NCI-H146 treated with DMSO at 0.1 percent for 48 hours (cell line): ENCODE data around the gene SEMG2.

Experiments
- DNase-seq: peaks from one replicate; lab custom pipeline; 2025; ENCODE audit not compliant: unreplicated experiment; lab: John Stamatoyannopoulos, UW

SEMG2 gene, protein sequence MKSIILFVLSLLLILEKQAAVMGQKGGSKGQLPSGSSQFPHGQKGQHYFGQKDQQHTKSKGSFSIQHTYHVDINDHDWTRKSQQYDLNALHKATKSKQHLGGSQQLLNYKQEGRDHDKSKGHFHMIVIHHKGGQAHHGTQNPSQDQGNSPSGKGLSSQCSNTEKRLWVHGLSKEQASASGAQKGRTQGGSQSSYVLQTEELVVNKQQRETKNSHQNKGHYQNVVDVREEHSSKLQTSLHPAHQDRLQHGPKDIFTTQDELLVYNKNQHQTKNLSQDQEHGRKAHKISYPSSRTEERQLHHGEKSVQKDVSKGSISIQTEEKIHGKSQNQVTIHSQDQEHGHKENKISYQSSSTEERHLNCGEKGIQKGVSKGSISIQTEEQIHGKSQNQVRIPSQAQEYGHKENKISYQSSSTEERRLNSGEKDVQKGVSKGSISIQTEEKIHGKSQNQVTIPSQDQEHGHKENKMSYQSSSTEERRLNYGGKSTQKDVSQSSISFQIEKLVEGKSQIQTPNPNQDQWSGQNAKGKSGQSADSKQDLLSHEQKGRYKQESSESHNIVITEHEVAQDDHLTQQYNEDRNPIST

DNA sequence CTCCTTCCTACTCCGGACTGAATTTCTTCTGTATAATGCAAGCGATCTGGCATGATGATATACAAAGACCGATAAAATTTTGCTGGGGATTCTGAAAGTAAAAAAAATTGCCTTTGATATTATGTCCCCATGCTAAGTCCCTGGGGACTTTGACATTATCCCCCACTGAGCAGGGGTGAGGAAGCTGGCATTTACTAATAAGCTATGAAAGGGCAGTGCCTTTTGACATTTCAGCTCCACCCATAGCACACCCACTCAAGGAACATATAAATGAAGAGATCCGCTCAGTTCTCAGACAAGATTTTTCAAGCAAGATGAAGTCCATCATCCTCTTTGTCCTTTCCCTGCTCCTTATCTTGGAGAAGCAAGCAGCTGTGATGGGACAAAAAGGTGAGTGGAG lies at the start of gene SEMG2:
Gene SEMG2 (plus strand): TSS at position 298 of the 400 bp plus-strand sequence. CDS start 17 bp downstream, at position 315.
- DNase-seq = no peak

DNA sequence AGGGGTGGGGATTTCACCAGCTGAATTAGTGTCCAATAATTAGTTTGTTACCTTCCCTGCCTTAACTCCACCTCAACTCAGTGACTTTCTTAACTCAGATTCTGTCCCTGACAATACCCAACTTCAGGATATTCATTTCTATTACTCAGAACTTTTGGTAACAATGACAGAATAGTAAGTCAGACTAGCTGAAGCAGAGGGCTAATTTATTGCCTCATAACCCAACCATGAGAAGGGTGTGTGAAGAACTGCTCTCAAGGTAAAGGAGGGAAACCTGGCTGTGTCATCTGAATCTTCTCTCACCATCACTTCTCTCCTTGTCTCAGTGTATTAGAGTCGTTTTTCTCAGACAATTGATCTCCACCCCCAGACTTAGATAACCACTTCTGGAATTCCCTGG lies 47.7 kb upstream of the SEMG2 start:
- DNase-seq = no peak

DNA sequence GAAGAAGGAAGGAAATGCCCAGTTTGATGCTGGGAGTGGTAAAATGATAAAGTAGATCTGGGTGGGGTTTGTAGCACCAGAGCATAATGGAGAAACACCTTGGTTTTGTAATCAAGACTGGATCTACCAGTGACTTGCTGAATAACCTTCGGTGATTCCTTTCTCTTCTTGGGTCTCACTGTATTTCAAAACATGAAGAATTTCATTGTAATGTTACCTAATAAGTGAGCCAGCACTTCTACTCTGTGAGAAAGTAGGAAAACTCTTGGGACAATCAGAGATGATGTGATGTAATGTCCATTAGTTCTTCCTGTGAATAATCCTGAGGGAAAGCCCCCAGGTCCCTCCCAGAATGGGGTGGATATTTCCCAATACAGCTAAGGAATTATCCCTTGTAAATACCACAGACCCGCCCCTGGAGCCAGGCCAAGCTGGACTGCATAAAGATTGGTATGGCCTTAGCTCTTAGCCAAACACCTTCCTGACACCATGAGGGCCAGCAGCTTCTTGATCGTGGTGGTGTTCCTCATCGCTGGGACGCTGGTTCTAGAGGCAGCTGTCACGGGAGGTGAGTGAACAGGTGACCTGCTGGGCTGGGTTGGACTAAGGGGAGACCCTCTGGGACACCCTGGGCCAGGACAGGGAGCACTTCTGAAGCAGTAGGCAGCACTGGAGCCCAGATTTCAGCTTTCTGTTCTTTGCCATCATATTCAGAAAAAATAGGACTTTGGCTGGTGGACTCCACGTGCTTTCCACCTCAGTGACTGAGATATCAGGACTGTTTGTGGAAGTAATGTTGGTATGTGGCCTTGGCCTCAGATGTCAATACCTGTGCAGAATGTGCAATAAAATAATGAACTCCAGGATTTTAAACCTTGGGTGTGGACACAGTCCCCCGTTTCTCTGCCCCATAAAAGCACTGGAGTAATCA lies 46.5 kb upstream of the SEMG2 start, which contains the start of gene PI3:
Gene PI3 (plus strand): TSS at position 469 of the 931 bp plus-strand sequence. CDS start 21 bp downstream, at position 490.
- no peak for DNase-seq

DNA sequence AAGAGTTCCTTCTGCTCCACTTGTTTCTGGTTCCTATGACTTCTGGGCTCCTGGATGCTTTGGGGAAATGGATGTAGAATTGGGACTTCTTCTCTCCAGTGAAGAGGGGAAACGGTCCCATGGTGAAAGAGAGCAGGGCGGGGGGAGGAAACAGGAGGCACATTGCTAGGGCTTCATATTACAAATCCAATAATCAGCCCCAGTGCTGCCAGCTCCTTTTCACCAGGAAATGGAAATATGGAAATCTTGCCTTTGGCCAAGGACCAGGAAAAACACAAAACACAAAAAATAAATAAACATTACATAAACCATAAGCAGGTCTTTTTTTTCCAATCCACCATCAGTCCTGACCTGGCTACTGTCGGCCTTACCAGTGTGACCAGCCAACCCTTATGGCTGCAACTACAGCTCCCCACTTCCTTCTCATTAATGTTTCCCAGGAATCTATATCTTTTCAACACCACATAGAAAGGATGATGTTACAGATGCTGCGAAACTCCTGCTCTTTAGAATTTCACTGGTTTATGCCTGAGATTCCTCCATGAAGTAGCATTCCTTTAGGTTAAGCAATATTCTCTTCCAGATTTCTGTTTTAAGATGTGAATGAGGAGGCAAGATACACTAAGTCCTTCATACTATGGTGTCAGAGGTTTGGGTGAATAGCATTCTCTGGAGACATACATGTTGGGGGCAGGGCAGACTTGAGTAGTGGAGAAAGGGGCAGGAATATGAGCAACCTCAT lies 44.5 kb upstream of the SEMG2 start:
- no peak for DNase-seq

DNA sequence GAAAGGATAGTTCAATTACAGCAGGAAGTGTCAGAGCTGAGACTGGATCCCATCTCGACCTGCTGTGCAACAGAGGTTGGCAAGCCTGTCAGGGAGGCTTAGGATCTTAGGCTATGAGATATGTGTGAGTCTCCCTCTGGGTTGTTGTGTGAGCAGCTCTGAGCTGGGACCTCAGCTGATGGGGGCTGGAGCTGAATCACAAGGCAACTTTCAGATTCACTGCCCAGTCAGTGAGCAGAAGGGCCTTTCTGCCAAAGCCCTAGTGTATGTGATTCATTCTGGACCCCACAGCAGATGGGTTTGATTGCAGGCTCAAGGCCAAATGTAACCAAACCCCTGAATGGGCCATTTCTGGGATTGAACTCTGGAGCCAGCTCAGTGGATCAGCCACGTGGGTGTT lies 42.0 kb upstream of the SEMG2 start:
- DNase-seq = no peak

DNA sequence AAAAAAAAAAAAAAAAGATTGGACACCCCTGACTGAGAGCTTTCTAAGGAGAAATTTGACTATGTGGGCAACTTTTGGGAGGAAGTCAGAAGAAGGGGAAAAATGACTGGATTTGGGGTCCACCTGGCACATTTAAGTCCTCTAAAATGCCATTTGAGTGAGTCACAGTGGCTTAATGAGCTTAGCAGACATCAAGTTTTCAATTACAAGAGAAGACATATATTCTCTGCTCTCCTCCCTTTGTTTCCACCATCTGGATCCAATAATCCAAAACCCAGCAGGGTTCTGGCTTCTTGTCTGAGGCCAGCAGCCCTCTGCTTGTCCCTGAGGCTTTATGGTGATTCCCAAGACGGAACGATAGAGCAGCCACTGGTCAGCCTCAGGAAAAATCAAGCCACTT lies 39.5 kb upstream of the SEMG2 start:
- DNase-seq = no peak

DNA sequence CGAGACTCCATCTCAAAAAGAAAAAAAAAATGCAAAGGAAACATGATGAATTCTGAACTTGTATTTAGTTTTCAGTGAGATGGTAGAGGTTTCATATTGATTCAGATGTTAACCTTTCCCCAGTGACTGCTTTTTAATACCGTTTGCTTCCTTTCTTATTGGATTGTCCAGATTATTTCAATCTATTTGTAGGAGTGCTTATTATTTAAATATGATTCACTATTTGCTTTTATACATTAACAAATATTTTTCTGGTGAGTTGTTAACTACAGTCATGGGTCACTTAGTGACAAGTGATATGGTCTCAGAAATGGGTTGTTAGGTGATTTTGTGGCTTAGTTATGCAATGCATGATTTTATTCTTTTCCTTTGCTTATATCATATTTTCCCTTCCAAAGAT lies 38.1 kb upstream of the SEMG2 start:
- DNase-seq = no peak

DNA sequence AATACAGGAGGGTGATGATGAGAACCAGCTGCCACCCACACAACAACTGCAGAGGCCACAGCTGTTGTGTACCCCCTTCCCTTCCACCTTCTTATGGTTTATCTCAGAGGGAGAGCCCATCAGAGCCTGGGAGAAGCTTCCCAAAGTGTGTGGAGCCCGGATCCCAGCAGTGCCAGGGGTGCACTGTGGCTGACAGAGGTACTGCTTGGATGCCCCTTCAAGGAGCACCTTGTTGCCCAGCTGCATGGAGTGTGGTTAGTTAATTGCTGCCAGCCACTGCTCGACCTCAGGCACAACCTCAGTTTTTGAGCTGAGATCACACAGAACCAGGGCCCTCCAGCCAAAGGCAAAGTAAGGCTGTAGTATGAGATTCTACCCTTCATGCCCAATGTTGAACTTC lies 33.5 kb upstream of the SEMG2 start:
- no peak for DNase-seq

DNA sequence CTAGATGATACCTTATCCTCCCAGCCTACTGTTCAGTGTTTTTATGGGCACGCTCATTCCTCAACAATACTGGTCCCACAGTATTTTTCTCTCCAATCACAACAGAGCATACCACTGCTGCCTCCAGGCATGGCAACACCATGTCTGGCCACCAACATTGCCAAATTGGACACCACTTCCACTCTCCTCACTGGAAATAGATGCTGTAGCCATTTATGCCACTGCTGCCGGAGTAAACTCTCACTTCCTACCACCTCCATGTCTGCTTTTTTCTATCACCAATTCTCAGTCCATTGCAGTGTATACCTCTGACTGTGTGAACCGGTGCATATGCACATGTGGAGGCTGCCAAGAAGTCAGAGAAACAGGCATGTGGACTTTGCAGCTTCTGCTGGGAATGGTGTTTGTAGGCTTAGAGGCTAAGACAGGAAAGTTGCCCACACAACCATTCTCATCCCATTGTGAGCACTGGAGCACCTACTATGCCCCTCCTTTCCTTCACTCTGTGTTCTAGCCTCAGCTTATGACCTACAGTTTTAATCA lies 32.0 kb upstream of the SEMG2 start:
- no peak for DNase-seq

DNA sequence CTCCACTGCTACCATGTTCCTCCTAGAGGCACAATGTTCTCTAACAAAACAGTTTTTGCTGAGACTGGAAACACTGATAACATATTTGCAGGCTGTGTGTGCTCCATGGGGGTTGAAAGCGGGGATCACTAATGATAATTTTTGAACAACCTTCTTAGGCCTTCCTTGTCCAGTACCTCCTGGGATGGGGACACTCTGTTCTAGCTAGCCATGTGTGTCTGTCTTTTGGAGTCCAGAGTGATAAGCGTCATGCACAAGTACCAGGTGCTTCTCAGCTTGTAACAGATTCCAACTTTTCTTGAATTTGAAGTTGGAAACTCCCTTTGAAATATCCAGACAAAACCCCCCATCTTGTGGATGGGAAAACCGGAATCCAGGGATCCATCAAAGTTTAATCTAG lies 31.3 kb upstream of the SEMG2 start:
- DNase-seq = no peak

DNA sequence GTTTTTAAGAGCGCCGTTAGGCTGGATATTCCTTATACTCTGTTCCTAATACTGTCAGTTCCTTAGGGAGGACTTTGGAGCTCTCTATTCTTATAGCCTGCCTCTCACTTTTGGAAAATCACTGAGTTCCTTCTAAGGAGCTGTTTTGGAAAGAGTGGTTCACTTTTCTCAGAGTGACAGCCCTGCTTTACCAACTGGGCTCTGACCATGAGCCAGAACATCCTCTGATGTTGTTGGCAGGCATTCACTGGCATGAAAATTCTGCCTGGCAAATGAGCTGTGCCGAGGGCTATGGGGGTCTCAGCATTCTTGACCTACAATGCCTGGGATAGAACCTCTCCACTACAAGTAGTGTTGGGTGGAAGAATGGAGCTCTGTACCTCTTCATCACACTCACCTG lies 29.2 kb upstream of the SEMG2 start:
- DNase-seq = no peak

DNA sequence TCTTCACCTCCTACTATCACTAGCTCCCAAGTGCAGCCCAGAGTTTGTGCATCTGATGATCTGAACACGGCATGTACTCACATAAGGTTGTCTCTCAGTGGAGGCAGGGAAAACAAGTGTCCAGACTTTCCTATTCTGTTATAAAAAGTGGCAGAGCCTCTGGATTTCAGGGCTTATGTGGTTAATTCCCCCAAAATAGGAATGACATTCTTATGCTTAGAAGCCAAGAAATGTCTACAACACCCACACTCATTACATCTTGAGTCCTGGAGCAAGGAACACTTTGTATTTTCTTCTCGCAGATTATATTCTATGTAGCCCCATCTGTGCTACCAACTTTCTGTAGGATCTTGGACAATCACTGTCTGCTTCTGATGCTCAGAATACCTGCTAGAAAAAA lies 27.8 kb upstream of the SEMG2 start:
- DNase-seq = no peak

DNA sequence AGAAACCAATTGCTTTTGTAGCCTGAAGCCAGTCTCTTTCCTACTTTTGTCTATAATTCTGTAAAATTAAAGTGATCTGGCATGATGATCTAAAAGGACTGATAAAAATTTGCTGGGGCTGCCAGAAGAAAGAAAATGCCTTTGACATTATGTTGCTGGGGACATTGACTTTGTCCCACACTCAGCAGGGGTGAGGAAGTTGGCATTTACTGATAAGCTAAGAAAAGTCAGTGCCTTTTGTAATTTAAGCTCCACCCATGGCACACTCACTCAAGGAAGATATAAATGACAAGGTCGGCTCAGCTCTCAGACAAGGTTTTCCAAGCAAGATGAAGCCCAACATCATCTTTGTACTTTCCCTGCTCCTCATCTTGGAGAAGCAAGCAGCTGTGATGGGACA lies 14.4 kb upstream of the SEMG2 start, which contains the start of gene SEMG1:
Gene SEMG1 (plus strand): TSS at position 309 of the 400 bp plus-strand sequence. CDS start 21 bp downstream, at position 330.
- no peak for DNase-seq

DNA sequence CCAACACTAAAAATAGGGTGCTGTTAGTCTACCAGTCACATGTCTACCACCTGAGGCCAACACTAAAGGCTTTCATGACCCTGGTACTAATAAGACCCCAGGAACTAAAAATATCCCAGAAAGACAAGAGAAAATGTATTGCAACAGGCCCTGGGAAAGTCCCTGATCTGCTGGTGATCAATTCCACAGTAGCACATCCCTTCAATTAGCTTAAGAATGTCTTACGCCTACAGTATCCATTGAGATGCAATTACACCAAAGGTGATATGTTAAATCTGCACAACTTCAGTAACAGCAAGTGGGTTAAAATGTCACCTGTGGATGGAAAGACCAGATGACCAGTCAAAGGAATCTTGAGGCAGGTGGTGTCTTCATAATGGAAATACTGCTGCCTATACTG lies 11.2 kb upstream of the SEMG2 start:
- no peak for DNase-seq

DNA sequence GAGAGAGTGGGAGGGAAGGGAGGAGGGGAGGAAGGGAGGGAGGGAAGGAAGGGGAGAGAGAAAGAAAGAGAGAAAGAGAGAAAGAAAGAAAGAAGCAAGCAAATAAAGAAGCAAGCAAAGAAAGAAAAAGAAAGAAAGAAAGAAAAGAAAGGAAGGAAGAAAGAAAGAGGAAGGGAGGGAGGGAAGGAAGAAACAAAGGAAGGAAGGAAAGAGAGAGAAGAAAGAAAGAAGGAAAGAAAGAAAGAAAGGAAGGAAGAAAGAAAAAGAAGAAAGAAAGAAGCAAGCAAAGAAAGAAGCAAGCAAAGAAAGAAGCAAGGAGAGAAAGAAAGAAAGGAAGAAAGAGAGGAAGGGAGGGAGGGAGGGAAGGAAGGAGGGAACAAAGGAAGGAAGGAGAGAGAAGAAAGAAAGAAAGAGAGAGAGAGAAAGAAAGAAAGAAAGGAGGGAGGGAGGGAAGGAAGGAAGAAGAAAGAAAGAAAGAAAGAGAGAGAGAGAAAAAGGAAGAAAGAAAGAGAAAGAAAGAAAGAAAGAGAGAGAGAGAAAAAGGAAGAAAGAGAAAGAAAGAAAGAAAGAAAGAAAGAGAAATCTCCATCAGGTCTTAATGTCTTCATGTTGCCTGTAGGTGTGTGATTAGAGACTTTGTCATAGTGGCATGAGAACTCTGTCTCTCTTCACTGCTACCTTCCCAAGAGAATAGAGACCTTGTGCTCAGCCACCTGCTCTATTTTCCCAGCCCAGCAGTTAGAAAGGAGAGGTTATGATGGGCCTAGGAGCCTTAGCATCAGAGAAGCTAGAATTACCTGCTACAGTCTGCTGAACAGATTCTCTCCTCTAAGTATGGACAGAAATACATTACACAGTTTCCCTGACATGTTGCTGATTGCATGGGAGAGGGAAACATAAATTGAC lies 9.4 kb upstream of the SEMG2 start:
- DNase-seq = no peak

DNA sequence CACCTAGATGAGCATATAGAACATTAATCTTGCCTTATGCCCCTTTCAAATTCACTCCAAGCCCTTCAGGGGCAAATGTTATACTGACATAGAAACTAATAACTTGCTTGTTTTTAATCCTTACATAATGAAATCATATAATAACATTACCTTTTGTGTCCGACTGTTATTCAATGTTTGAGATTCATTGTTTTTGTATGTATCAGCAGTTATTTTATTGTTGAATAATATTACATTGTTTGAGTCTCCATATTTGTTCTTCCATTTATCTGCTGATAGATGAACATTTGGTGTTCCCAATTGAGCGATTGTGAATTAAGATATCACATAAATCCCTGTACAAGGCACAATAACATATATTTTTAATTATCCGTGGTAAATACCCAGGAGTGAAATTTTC lies 8.3 kb upstream of the SEMG2 start:
- DNase-seq = no peak

DNA sequence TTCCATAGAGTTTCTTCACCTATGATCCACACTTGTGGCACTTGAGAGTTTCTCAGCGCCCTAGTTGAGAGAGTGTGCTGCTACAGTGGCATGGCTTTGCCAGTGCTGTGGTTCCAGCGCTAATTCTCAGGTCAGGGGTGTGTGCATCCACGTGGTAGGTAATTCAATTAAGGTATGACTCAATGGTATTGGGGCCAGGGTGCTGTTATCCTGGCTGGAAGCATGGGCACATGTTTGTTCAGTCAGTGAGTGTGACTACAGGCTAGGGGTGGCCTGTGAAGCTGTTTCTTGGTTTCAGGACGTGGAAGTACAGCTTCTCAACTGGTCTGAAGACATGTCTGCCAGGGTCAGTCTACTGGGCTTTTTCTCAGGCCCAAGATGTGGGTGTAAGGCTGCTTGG lies 3.0 kb upstream of the SEMG2 start:
- DNase-seq = no peak

DNA sequence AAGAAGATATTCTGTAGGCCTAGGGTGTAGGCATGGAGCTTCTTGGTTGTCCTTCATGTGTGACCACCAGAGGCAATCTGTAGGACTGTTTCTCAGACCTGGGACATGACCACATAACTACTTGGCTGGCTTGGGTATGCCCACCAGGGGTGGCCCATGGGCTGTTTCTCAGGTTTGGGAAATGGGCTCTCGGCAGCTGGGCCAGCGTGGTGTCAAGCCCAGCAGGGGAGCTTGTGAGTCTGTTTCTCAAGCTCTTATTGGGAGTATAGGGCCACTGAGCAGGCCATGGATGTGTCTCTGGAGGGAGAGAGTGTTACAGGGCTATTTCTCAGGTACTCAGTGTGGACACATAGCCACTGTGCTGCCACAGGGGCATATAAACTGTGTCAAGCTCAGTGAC lies 2.5 kb upstream of the SEMG2 start:
- no peak for DNase-seq

DNA sequence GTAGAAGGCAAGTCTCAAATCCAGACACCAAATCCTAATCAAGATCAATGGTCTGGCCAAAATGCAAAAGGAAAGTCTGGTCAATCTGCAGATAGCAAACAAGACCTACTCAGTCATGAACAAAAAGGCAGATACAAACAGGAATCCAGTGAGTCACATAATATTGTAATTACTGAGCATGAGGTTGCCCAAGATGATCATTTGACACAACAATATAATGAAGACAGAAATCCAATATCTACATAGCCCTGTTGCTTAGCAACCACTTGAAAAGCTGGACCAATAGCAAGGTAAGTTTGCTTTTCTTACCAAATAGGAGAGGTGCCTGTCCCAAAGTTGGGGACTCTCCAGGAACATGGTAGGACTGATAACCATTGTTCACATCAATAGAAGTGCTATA lies 2.0 kb downstream of the SEMG2 start:
- DNase-seq = no peak

DNA sequence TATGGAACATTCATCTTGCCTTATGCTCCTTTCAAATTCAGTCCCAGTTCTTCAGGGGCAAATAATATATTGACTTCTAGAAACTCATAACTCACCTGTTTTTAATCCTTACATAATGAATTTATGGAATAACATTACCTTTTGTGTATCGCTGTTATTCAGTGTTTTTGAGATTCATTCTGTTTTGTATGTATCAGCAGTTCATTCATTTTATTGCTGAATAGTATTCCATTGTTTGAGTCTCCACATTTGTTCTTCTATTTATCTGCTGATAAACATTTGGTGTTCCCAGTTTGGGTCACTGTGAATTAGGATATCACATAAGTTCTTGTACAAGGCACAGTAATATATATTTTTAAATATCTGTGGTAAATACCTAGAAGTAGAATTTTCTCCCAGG lies 5.1 kb downstream of the SEMG2 start:
- DNase-seq = no peak
